Lower leg skin (tissue), 3 donors: ENCODE results near the gene HCCS.

Experiments
- POLR2A ChIP-seq, 2 donors: fragments of 450-650 bp; IDR thresholded peaks; one replicate each; pipeline ENCODE4 v1.6.1; 2016 to 2017; ENCODE audit warnings: antibody characterized with exemption in 2 of 2, mild to moderate bottlenecking in 1 of 2, moderate library complexity in 1 of 2
- TF ChIP-seq, protein P1 (sequence below), 3 donors: fragments of 450-650 bp; IDR thresholded peaks; one replicate each; pipeline ENCODE4 v1.5.1; 2016; ENCODE audit warnings: antibody characterized with exemption in 3 of 3, mild to moderate bottlenecking in 3 of 3, moderate library complexity in 2 of 3

DNA sequence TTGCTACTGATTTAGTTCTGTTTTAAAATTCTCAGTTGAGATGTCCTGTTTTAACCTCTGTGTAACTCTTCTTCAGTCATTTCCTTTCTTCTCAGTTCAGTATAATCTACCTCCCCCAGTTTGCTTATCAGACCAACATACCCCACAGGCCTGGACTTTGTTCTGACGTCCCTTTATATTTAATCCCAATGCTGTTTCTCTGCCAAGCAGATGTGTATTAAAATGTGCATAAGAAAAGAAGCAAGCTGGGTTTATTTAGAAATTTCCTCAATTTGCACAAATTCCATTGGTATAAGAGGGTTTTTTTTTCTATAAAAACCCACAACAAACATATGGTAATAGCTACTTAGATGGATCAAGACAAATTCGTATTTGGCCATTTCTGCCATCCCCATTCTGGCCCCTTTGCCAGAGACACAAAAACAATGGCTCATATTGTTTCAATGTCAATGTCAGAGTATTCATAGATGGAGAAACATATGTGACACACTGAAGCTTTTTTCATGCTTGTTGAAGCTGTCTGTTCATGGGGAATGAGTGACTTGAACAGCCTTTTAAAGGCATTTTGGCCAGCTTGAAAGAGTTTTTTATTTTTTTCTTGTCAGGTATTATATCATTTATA, 24.5 kb downstream of the HCCS start:
- TF ChIP-seq, protein P1, sequence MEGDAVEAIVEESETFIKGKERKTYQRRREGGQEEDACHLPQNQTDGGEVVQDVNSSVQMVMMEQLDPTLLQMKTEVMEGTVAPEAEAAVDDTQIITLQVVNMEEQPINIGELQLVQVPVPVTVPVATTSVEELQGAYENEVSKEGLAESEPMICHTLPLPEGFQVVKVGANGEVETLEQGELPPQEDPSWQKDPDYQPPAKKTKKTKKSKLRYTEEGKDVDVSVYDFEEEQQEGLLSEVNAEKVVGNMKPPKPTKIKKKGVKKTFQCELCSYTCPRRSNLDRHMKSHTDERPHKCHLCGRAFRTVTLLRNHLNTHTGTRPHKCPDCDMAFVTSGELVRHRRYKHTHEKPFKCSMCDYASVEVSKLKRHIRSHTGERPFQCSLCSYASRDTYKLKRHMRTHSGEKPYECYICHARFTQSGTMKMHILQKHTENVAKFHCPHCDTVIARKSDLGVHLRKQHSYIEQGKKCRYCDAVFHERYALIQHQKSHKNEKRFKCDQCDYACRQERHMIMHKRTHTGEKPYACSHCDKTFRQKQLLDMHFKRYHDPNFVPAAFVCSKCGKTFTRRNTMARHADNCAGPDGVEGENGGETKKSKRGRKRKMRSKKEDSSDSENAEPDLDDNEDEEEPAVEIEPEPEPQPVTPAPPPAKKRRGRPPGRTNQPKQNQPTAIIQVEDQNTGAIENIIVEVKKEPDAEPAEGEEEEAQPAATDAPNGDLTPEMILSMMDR (IDR thresholded peaks at IDR 0.05), result no peak
- no peak for TF ChIP-seq POLR2A (IDR thresholded peaks at IDR 0.05)
